HepG2 (cell line): Measurements from ENCODE around the gene ZNF571. TPM values are rescaled to one million over a fixed set of nuclear protein-coding genes. Genes with fewer than 3 reads are reported as not detected.

Source experiments
- AHDC1 ChIP-seq: sonication (generic); formaldehyde crosslinking; IDR thresholded peaks from 2 replicates; pipeline ENCODE4 v1.5.1; 2020; ENCODE audit warnings: mild to moderate bottlenecking, missing genetic modification reagents, borderline replicate concordance
- ARNTL ChIP-seq: sonication (generic); formaldehyde crosslinking; IDR thresholded peaks from 2 replicates; pipeline ENCODE4 v1.4.0; 2020; ENCODE audit warnings: mild to moderate bottlenecking, missing genetic modification reagents
- E2F1 ChIP-seq: sonication (generic); formaldehyde crosslinking; IDR thresholded peaks from 2 replicates; pipeline ENCODE4 v1.5.0; 2020; ENCODE audit warnings: missing genetic modification reagents
- ELF3 ChIP-seq: IDR thresholded peaks from 2 replicates; pipeline ENCODE4 v1.6.1; 2016; ENCODE audit warnings: missing genetic modification reagents, missing compliant biosample characterization
- FOXP1 ChIP-seq, 2 experiments: fragments of 450-650 bp in 1 of 2; IDR thresholded peaks; 2 replicates each; pipeline ENCODE4 v1.6.1; 2017 to 2018; ENCODE audit warnings: antibody characterized with exemption in 1 of 2
- SAP130 ChIP-seq: IDR thresholded peaks from 2 replicates; pipeline ENCODE4 v1.6.1; 2016; ENCODE audit warnings: low read depth
- SMYD3 ChIP-seq: sonication (generic); formaldehyde crosslinking; IDR thresholded peaks from 2 replicates; pipeline ENCODE4 v1.8.1; 2023; ENCODE audit warnings: mild to moderate bottlenecking, missing genetic modification reagents
- ZBTB38 ChIP-seq: sonication (generic); formaldehyde crosslinking; IDR thresholded peaks from 2 replicates; pipeline ENCODE4 v1.5.1; 2020; ENCODE audit warnings: mild to moderate bottlenecking, missing genetic modification reagents
- ZNF142 ChIP-seq: sonication (generic); formaldehyde crosslinking; IDR thresholded peaks from 2 replicates; pipeline ENCODE4 v1.4.0; 2020; ENCODE audit warnings: missing genetic modification reagents
- ZNF143 ChIP-seq: sonication (generic); formaldehyde crosslinking; IDR thresholded peaks from 2 replicates; pipeline ENCODE4 v1.4.0; 2020; ENCODE audit warnings: missing genetic modification reagents
- ZNF574 ChIP-seq: sonication (generic); formaldehyde crosslinking; IDR thresholded peaks from 2 replicates; pipeline ENCODE4 v1.4.0; 2020; ENCODE audit warnings: missing genetic modification reagents
- ZNF782 ChIP-seq: sonication (generic); formaldehyde crosslinking; IDR thresholded peaks from 2 replicates; pipeline ENCODE4 v1.4.0; 2020; ENCODE audit warnings: missing genetic modification reagents, mild to moderate bottlenecking, borderline replicate concordance
- ZSCAN5A ChIP-seq: sonication (generic); formaldehyde crosslinking; IDR thresholded peaks from 2 replicates; pipeline ENCODE4 v1.8.0; 2022; ENCODE audit warnings: mild to moderate bottlenecking, missing genetic modification reagents, borderline replicate concordance
- polyA plus RNA-seq, 8 experiments: library from polyadenylated mRNA; depleted of rRNA in 3 of 8; stranded (reverse) in 7 of 8; unstranded in 1 of 8; fragments of >200 nt; fragmentation: Illumina TruSeq in 4 of 8; extraction: Trizol in 4 of 8; gene quantifications; 2 replicates each; pipeline versions ENCODE4 v1.2.1 to v1.2.3, GENCODE V29; 2011 to 2016; ENCODE audit warnings: low read depth in 4 of 8, missing spikeins in 1 of 8, mixed read lengths in 1 of 8; ENCODE audit not compliant: insufficient read depth in 1 of 8
- total RNA-seq, 5 experiments: library from RNA; depleted of rRNA; stranded (reverse); fragments of >200 nt; fragmentation: Illumina TruSeq; extraction: Trizol; gene quantifications; 2 replicates each; pipeline ENCODE4 v1.2.3, GENCODE V29; 2016; ENCODE audit warnings: low read depth in 1 of 5

The ZNF571 gene
- total and polyA plus RNA-seq, 2 of the 13 experiments (the other 11 are each of a cell fraction or from before 2014, with no cell fraction given) = 1.3 to 1.9 TPM

GRCh38 chr19:37594982-37595382 is 390 bp upstream of the ZNF571 start (continued):
- no peak for TF ChIP-seq FOXP1 (IDR thresholded peaks at IDR 0.05)
- TF ChIP-seq FOXP1 (CRISPR knock-in tag; IDR thresholded peaks at IDR 0.05) = no peak
- no peak for TF ChIP-seq ARNTL (CRISPR knock-in tag)
- no peak for TF ChIP-seq AHDC1 (CRISPR knock-in tag)
- no peak for TF ChIP-seq ZNF143 (CRISPR knock-in tag)
- no peak for TF ChIP-seq ZSCAN5A
- TF ChIP-seq SAP130 (CRISPR knock-in tag) = peak; percentile 14; the same call in 1 of the 2 replicates
- TF ChIP-seq SMYD3 (CRISPR knock-in tag) = no peak
- TF ChIP-seq ZNF782 (CRISPR knock-in tag) = no peak
- no peak for TF ChIP-seq ZNF142 (CRISPR knock-in tag)
- TF ChIP-seq ZBTB38 (CRISPR knock-in tag) = no peak
- TF ChIP-seq ZNF574 (CRISPR knock-in tag) = no peak
- TF ChIP-seq E2F1 (CRISPR knock-in tag) = no peak
- TF ChIP-seq ELF3 (CRISPR knock-in tag) = no peak
